HG02571 (cell line): ENCODE data around the gene PLD2.
A peak's percentile ranks its signal among the peaks of the same experiment; 100 is the strongest.

ENCODE experiments used
- ATAC-seq: cut with Tn5 transposase; IDR thresholded peaks from one replicate; pipeline ENCODE4 v1.9.1; 2021; ENCODE audit warnings: mild to moderate bottlenecking, moderate library complexity; ENCODE audit not compliant: unreplicated experiment

PLD2 gene, protein sequence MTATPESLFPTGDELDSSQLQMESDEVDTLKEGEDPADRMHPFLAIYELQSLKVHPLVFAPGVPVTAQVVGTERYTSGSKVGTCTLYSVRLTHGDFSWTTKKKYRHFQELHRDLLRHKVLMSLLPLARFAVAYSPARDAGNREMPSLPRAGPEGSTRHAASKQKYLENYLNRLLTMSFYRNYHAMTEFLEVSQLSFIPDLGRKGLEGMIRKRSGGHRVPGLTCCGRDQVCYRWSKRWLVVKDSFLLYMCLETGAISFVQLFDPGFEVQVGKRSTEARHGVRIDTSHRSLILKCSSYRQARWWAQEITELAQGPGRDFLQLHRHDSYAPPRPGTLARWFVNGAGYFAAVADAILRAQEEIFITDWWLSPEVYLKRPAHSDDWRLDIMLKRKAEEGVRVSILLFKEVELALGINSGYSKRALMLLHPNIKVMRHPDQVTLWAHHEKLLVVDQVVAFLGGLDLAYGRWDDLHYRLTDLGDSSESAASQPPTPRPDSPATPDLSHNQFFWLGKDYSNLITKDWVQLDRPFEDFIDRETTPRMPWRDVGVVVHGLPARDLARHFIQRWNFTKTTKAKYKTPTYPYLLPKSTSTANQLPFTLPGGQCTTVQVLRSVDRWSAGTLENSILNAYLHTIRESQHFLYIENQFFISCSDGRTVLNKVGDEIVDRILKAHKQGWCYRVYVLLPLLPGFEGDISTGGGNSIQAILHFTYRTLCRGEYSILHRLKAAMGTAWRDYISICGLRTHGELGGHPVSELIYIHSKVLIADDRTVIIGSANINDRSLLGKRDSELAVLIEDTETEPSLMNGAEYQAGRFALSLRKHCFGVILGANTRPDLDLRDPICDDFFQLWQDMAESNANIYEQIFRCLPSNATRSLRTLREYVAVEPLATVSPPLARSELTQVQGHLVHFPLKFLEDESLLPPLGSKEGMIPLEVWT

DNA sequence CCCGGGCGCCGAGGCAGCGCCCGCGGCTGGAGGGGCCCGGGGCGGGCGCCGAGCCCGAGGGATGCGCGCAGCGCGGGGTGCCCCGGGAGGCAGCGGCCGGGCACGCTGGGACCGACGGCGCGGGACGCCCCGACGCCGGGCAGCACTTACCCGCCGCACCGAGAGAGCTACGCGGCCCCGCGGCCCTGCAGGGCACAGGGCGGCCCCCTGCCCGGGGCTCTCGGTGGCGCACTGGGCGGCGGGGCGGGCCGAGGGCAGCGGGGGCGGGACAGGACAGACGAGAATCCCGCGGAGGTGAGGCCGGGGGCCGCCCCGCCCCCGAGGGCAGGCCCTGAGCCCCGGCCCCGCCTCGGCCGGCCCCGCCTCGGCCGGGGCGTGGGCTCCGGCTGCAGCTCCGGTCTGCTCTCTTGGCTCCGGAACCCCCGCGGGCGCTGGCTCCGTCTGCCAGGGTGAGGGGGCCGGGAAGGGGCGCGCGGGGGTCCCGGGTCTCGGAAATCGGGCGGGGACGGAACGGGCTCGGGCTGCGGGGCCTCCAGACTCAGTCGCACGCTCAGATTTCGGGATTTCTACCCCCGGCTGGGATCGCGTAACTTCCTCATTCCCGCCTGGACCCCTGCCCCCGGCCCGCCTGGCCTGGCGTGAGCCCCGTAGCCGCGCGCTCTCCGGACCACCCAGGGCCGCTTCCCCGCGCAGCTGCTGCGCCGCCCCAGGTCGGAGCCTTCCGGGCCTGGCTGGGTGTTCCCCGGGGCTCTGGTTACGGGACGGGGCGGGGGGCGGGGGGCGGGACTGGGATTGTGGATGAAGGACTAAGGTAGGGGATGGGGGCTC, at the start of gene PLD2:
Gene PLD2, plus strand, starts transcription at position 376 of the 828 bp plus-strand sequence. CDS start 621 bp downstream, outside the sequence.
- ATAC-seq = peak; percentile 86

DNA sequence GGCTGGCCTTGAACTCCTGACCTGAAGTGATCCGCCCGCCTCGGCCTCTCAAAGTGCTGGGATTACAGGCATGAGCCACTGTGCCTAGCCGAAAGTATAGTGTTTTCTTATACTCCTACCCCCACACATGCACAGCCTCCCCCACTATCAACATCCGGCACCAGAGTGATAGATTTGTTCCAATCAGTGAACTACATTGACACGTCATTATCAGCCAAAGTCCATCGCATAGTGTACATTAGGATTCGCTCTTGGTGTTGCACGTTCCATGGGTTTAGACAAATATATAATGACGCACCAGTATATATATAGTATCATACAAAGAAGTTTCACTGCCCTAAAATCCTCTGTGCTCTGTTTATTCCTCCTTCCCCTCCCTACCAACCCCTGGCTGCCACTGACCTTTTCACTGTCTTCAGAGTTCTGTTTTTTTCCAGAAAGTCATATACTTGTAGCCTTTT, 47.1 kb upstream of the PLD2 start:
- no peak for ATAC-seq

DNA sequence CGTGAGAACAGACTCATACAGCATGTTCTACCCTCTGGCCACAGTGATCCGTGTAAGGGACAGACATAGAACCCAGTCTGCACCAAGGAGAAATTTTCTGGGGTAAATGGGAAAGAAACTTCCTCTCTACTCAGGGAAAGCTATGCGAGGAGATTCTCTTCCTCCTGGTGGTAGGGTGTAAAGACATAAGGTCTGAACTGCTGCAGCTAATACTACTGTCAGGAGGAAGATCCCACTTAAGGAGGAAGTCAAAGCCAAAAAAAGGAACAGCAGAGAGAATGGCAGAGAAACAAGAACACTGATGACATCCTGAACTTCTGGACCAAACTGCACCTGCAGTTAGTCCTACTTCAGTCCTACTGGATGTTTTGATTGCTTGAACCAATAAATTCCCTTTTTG, 42.4 kb upstream of the PLD2 start:
- no peak for ATAC-seq

DNA sequence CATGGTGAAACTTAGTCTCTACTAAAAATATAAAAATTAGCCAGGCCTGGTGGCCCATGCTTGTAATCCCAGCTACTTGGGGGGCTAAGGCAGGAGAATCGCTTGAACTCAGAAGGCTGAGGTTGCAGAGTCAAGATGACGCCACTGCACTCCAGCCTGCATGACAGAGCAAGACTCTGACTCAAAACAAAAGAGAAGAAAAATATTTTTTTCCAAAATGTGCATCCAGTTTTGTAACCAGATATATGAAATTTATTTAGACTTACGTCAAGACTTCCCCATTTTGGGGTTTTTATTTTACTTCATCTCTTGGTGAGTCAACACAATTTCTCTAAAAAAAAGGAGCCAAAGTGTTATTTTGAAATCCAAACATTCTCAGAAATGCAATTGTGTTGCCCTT, 40.8 kb upstream of the PLD2 start:
- ATAC-seq = no peak

DNA sequence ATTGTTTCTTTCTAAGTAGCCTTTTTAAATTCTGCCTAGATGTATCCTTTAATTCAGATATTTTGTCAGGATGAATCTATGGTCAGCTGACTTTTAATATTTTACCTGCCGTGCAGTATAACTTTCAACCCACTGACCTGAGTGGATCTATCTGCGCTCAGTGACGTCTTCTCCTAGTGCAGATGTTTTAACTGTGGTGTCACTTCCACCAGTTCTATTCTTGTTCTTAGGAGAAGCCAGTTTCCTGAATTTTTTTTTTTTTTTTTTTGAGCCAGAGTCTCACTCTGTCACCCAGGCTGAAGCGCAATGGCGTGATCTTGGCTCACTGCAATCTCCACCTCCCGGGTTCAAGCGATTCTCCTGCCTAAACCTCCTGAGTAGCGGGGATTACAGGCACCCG, 40.2 kb upstream of the PLD2 start:
- ATAC-seq = no peak

DNA sequence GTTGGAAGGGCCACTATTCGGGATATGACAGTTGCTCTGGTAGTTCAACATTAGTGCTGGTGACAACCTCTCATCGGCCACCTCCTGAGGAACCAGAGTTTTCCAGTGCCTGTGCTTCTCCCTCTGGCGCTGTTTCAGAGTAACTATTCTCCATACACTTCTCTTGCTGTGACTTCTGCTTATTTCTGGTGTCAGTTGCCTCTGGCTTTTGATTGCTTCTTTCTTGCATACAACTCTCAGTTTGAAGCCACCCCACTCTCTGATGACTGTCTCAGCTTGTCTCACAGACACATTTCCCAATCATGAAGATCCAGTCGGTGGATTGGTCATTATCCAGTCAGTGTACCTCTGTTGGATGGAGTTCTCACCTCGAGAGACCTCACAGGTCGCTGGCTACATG, 38.7 kb upstream of the PLD2 start:
- ATAC-seq = no peak

DNA sequence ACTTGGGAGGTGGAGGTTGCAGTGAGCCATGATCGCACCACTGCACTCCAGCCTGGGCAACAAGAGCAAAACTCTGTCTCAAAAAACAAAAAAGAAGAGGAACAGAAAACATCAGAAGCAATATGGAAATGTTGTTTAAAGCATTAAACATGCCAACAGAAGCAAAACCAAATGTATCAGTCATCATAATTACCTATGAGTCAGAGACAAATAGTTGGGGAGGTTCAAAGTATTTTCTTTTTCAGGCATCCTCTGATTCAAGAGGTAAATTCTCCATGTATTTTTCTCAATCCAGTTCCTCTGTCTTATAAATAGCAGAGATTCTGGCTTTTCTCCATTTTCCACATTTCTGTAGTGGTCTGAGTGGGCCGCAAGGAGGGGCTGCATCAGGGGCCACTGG, 37.3 kb upstream of the PLD2 start:
- ATAC-seq = no peak

DNA sequence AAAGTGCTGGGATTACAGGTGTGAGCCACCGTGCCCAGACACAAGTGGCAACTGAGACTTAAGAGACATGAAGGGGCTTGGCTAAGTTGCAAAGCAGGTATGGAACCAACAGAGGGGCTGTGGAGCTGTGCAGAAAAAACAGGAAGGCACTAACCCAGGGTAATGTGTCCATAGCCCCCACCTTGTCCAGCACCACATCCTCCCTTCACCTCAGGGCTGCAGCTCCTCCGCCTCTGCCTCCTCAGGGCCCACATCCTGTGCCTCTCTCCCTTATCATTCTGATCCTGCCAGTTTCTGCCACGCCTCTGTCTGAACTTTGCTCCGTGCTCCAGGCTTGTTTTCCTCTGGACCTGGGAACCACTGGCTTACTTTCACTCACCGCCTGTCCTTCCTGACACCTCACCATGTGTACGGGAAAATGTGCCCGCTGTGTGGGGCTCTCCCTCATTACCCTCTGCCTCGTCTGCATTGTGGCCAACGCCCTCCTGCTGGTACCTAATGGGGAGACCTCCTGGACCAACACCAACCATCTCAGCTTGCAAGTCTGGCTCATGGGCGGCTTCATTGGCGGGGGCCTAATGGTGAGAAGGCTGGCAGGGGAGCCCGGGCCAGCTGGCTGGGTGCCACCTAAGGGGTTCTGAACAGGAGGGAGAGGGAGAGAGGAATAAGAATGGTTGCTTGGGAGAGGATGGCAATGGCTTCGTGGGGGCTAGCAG, 35.3 kb upstream of the PLD2 start, which contains the start of gene TM4SF5:
Gene TM4SF5, plus strand, starts transcription at position 368 of the 716 bp plus-strand sequence. Its CDS starts 37 bp downstream, at position 405.
- ATAC-seq = no peak

DNA sequence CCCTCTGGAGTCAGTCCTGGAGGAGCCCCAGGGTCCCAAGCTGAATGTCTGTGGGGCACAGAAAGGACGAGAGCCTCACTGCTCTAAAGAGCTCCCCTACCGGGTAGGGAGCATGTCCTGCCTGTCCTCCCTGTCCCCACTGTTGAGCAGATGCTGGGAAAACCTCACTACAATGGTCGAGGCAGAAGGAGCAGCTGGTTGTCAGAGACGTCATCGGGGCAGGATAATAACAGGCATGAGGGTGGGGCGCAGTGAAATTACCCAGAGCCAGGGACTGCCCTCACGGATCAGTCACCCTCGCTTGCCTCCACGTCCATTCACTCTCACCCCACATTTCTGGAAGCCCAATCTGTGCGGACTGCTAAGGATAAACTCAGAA, 34.7 kb upstream of the PLD2 start:
- ATAC-seq = no peak

DNA sequence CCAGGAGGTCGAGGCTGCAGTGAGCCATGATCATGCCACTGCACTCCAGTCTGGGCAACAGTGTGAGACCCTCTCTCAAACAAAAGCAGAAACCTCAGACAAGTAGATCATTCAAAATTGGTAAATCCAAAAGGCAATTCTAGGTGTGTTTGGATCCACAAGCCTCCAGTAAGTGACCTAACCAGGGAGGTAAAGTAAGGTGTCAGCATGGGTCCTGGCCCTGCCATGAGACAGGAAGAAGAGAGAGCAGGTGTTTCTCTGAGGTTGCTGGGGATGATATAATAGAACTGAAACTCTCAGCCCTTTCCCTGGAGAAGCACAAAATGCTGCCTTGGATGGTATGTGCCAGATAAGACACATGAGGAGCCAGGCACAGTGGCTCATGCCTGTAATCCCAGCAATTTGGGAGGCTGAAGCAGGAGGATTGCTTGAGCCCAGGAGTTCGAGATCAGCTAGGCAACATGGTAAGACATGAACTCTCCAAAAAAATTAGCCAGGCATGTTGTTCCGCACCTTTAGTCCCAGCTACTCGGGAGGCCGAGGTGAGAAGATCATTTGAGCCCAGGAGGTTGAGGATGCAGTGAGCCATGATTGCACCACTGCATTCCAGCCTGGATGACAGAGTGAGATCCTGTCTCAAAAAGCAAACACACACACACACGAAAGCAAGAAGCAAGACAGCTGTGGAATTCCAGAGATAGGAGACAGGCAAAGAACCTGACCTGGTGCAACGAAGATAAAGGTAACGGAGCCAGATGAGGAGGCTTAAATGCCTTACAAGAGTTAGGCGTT, 28.8 kb upstream of the PLD2 start:
- ATAC-seq = no peak

DNA sequence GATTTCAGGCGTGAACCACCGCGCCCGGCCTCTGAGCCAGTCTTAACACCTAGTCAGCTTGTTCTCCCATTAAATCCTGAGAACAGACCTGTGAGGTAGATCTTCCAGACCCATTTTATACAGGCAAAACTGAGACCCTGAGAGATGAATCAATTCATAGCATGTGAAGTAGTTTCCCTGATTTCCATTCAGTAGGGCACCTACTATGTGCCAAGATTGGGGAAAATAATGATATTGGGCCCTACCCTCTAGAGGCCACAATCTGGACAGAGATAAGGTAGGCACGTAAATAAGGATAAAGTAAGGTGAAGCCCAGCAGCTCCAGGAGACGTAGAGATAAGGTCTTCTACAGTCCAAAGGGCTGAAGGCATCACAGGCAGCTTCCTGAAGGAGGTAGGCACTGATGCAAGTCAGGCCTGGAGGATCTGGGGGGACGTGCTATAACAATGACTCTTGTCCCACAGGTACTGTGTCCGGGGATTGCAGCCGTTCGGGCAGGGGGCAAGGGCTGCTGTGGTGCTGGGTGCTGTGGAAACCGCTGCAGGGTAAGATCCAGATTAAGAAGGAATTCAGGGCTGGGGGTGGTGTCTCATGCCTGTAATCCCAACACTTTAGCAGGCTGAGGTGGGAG, 26.5 kb upstream of the PLD2 start:
- no peak for ATAC-seq

DNA sequence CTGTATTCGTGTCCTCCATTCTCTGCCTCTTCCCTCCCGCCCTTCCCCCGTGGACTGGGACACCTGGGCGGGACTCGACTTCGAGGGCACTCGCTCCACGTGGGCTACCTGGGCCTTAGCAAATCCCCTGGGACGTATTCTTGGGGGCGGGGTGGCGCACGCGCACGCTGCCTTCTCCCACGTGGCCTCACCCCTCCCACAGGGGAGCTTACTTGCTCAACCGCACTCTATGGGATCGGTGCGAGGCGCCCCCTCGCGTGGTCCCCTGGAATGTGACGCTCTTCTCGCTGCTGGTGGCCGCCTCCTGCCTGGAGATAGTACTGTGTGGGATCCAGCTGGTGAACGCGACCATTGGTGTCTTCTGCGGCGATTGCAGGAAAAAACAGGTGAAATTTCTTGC, 24.3 kb upstream of the PLD2 start:
- ATAC-seq = no peak

DNA sequence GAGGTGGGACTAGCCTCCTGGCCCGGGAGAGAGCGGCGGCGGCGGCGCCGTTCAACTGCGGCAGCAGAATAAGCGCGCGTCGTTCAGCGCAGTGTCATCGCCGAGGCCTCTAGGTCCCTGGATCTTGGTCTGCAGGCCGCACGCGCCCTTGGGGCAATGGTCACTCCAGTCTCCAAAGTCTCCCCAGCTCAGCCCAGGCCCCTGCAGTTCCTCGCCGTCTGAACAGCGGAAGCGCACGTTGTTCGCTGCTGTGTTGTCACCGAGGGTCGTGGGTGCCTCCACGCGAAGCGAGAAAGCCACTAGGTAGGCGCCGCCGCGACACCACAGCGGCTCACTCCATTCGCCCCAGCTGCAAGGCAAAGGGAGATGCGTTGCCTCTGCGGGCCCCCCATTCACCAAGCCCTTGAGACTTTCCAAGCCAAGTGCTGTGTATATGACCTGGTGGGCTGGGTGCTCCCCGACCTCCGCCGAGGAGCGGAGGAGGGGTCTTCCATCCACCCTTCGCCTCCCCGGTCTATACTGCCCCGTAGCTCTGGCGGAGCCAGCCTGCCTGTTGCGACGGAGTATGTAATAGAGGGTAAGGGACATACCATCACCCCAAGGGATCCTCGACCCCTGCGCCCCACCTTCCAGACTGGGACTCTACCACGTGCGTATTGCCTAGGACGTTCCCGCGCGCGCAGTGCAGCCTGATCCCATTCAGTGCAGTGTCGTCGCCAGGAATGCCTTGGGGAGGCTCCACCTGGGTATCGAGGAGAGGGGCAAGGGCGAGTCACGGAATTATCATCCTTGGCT, 21.4 kb upstream of the PLD2 start:
- ATAC-seq = no peak

DNA sequence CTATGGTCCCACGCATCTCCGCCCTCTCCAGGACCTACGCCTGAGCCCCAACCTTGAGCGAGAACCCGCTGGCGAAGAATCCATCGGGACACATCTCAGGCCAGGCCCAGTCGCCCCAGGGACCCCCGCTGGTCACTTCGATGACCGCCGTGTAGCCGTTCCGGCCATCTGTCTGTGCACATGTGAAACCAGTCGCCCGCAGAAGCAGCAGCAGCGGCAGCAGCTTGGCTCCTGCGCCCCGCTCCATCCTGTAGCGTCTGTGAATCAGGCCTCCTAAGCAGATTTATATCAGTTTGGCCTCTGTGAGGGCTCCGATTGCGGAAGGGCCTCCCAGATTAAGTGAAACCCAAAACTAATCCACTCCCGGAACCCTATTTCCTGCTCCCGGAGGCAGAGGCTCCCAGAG, 20.8 kb upstream of the PLD2 start, which contains the start of gene VMO1:
Gene VMO1, minus strand, starts transcription at position 259 of the 406 bp plus-strand sequence. Its CDS starts 12 bp downstream, at position 247.
- ATAC-seq = no peak

DNA sequence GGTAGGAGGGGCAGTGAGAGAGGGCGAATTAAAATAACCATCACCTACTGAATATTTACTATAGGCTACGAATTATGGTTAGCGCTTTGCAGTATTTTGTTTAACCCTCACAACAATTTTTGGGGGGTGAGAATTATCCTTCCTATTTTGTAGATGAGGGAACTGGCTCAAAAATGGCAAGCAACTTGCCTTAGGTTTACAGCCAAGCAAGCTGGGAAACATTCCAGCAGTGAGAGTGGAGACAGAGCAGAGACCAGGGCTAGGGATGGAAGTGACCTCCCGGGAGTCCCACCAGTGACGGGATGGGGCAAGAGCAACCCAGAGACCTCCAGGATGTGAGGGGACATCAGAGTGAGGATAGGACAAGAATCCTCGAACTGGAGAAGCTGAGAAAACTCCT, 20.4 kb upstream of the PLD2 start:
- ATAC-seq = no peak

DNA sequence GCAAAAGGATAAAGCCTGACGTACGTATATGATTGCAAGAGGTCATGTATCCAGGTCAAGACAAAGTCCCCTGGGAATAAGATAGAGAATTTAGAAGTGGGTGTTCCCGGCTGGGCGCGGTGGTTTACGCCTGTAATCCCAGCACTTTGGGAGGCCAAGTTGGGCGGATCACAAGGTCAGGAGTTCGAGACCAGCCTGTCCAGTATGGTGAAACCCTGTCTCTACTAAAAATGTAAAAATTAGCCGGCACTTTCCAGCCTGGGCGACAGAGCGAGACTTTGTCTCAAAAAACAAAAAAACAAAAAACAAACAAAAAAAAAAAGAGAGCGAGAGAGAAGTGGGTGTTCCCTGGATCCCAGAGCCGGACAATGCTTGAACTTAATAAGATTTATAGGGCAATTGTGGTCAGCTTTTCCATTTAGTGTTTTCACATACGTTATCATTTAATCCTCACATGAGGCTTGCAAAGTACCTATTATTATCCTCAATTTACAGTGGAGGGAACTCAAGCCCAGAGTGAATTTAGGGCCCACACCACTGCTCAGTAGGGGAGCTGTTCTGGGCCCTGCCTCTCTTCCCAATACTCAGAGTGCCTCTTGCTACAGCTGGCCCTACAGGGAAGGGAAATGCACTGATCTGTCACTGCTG, 18.7 kb upstream of the PLD2 start:
- ATAC-seq = no peak
